T47D (cell line): Measurements from ENCODE around the gene TBCCD1.
"Not testable (repeated sequence)": the region's sequence is repeated elsewhere in the genome, so short reads cannot be mapped to it uniquely, and the experiment has no call there.

Source experiments
- DNase-seq, 2 experiments: peaks; one replicate each; pipeline versions ENCODE4 v3.0.0 to v3.0.0-alpha.2; 2011 to 2012; ENCODE audit warnings: low read depth in 1 of 2, low spot score in 1 of 2
- JUND ChIP-seq: IDR thresholded peaks from 2 replicates; pipeline ENCODE4 v1.6.1; 2012; ENCODE audit warnings: low read depth
- in situ Hi-C: cut with HindIII; loops from 2 replicates; pipeline ENCODE4 v1.10.0; 2016; ENCODE audit warnings: low sequenced_read_pairs, low pct_unique_long_range_greater_than_20kb

Gene TBCCD1

DNA sequence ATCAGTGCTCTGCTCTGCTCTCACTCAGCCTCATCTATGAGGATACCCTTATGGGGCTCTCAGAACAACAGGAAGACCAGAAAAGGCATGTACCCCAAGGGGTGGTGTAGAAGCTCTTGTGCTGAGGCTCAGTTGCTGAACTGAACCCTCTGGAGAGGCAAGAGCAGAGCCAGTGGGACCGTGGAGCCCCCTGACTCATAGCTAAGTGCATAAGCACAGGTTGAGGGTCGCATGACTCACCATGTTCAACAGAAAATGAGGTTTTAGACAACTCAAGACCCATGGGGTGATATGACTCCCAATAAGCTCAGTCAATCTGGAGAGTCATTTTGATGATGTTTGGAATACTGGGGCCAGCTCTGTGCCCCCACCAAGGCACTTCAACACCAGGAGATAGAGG is 60.3 kb downstream of the TBCCD1 start:
- no peak for DNase-seq
- no peak for TF ChIP-seq JUND
- in situ Hi-C loops, result no loop called here

DNA sequence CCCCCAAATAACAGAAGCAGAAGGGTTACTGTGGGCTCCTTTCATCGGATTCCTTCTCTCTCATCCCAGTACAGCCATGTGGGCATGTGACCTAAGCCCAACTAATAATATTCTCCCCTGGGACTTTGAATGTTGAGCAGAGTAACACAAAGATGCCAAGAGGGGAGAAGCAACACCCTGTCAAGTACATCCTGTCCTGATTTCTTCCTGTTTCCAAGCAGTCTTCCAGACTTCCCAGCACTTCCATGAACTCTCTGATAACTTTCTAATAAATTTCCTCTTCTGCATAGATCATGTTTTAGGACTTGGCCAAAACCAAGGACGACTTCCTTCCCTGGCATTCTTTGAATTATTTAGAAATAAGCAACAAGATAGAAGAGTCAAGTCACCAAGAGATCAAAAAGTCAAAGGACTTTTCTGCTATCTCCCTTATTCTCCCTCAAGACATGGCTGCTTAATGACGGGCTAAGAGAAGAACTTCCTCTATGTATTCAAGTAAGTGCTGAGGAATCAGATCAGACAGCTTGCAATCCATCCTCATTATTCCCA is 60.9 kb downstream of the TBCCD1 start:
- in situ Hi-C loops, result no loop called here
- no peak for DNase-seq
- TF ChIP-seq JUND, result no peak

DNA sequence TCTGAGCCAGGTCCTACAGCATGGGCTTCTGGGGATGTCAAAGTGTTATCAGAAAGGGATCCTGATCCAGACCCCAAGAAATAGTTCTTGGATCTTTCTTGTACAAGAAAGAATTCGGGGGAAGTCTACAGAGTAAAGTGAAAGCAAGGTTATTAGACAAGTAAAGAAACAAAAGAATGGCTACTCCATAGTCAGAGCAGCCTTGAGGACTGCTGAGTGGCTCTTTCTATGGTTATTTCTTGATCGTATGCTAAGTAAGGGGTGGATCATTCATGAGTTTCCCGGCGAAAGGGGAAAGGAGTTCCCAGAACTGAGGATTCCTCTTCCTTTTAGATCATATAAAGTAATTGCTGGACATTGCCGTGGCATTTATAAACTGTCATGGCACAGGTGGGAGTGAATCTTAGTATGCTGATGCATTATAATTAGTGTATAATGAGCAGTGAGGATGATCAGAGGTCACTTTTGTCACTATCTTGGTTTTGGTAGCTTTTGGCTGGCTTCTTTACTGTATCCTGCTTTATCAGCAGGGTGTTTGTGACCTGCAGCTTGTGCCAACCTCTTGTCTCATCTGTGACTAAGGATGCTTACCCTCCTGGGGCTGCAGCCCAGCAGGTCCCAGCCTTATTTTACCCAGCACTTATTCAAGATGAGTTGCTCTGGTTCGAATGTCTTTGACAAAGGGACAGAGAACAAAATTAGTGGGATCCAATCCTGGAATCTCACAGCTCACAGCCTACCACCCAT is 64.0 kb downstream of the TBCCD1 start:
- DNase-seq, result no peak
- in situ Hi-C loops, result no loop called here
- TF ChIP-seq JUND, result no peak

DNA sequence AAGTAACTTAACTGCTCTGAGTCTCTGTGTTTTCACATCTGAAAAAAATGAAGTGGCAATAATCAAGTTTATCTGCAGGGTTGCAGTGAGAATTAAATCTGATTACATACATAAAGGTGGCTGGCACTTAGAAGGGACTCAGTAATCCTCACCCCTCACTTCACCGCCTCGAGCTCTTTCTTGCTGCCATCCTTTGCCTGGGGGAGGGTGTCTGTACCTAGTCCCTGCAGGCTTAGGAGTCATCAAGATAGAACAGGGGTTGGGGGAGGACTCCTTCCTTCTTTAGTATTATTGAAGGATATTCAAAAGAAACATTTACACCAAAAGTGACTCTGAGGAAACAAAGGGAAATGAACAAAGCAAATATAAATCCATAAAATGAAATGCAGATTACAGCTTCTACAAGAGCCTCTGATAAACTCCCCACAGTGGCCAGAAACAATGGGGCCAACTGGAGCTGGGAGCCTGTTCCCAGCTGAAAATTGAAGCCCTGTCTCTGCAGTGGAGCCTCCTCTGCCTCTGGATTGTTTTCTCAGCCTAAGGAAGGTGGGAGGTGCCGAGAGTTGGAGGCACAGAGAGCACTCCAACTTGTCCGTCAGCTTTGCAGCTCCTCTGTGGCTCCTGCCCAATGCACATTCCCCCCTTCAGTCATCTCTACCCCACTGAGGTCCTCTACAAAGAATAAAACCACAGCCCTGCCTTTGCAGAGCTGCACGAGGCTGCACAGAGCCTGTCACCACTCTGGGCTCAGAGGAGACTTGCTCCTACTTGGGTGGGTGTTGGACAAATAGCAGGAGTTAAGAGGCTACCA is 64.8 kb downstream of the TBCCD1 start:
- no peak for TF ChIP-seq JUND
- in situ Hi-C loops, result no loop called here
- DNase-seq, result peak; percentile 41 to 44

DNA sequence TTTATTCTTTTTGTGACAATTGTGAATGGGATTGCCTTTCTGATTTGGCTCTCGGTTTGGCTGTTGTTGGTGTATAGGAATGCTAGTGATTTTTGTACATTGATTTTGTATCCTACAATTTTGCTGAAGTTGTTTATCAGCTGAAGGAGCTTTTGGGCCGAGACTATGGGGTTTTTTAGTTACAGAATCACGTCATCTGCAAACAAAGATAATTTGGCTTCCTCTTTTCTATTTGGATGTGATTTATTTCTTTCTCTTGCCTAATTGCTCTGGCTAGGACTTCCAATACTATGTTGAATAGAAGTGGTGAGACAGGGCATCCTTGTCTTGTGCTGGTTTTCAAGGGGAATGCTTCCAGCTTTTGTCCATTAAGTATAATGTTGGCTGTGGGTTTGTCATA is 67.2 kb downstream of the TBCCD1 start:
- in situ Hi-C loops, DNase-seq: not testable (repeated sequence)

DNA sequence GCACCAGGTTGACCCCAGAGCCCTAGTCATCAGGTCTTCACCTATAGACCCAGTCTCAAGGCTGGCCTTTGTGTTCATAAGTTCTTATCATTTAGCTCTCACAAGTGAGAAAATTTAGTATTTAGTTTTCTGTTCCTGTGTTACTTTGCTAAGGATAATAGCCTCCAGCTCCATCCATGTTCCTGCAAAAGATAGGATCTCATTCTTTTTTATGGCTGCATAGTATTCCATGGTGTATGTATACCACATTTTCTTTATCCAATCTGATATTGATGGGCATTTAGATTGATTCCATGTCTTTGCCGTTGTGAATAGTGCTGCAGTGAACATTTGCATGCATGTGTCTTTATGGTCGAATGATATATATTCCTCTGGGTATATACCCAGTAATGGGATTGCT is 69.1 kb downstream of the TBCCD1 start:
- in situ Hi-C loops, DNase-seq: not testable (repeated sequence)

DNA sequence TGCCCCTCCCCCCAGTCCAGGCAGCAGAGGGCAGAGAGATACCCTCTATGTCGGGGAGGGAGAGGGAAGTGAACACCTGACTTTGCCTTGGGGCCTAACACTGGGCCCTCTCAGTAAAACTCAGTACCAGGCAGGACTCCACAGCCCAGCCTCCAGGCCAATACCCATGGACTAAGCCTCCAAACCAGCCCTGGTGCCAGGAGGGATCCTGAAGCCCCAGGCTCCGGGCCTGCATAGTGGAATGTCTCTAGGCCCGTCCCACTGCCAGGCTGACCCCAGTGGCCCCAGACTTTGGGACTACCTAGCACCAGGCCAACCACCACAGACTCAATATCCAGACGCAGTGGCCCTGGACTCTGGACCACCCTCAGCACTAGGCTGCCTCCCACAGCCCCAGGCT is 69.5 kb downstream of the TBCCD1 start:
- no peak for TF ChIP-seq JUND
- in situ Hi-C loops, result no loop called here
- no peak for DNase-seq

DNA sequence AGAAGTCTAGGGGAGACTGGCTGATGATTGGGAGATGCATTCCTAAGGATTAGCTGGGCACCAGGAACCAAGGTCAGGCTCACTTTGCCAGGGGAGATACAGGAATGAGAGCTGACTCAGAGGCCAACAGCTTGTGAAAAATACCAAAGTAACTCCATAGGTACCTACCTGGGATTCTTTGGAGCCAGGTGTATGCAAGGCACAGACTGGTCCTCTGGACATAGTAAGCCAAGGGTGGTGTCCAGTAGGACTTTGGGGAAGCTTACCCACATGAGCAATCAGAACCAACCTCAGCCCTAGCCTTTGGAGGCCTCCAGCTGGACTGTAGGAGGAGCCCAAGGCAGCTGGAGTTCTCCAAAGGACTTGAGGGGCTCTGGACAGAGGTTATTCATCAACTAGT is 70.5 kb downstream of the TBCCD1 start:
- DNase-seq, result no peak
- no peak for TF ChIP-seq JUND
- in situ Hi-C loops, result no loop called here
